NCI-H1092 treated with DMSO at 0.1 percent for 48 hours (cell line): ENCODE results near the gene SNED1.

Experiments
- DNase-seq: peaks from one replicate; lab custom pipeline; 2025; lab: John Stamatoyannopoulos, UW

SNED1 gene

GRCh38 chr2:241067501-241068135, 69.2 kb downstream of the SNED1 start:
- DNase-seq, result no peak

- no peak for DNase-seq
These were observed 69.9 kb downstream of the SNED1 start for GRCh38 chr2:241068136-241068941.

GRCh38 chr2:241068942-241069810, 70.8 kb downstream of the SNED1 start:
- DNase-seq, result no peak

GRCh38 chr2:241069821-241070281, 71.4 kb downstream of the SNED1 start:
- DNase-seq, result no peak

GRCh38 chr2:241070361-241070760, 71.9 kb downstream of the SNED1 start:
- no peak for DNase-seq

GRCh38 chr2:241070811-241071676, 72.6 kb downstream of the SNED1 start:
- DNase-seq, result no peak

- no peak for DNase-seq
These were observed 73.3 kb downstream of the SNED1 start for GRCh38 chr2:241071677-241072111.

GRCh38 chr2:241072151-241072550, 73.7 kb downstream of the SNED1 start:
- DNase-seq, result no peak

GRCh38 chr2:241072553-241073165, 74.2 kb downstream of the SNED1 start:
- DNase-seq, result no peak

- DNase-seq, result no peak
These were observed 75.0 kb downstream of the SNED1 start for GRCh38 chr2:241073166-241074064.

- no peak for DNase-seq
These were observed 75.8 kb downstream of the SNED1 start for GRCh38 chr2:241074065-241074818.

- DNase-seq, result no peak
These were observed 76.6 kb downstream of the SNED1 start for GRCh38 chr2:241074901-241075540.

GRCh38 chr2:241080405-241081189, 82.2 kb downstream of the SNED1 start:
- DNase-seq, result no peak

GRCh38 chr2:241081190-241081642, 82.8 kb downstream of the SNED1 start:
- no peak for DNase-seq

- no peak for DNase-seq
These were observed 83.4 kb downstream of the SNED1 start for GRCh38 chr2:241081643-241082340.

- DNase-seq, result no peak
These were observed 84.1 kb downstream of the SNED1 start for GRCh38 chr2:241082341-241083090.

GRCh38 chr2:241083091-241083415, 84.6 kb downstream of the SNED1 start:
- no peak for DNase-seq
